ENCODE results near the gene NRN1. TPM values are rescaled to one million over a fixed set of nuclear protein-coding genes. Genes with fewer than 3 reads are reported as not detected.

The NRN1 gene
- total RNA-seq = 1 to 10 TPM; 1.1 TPM

DNA sequence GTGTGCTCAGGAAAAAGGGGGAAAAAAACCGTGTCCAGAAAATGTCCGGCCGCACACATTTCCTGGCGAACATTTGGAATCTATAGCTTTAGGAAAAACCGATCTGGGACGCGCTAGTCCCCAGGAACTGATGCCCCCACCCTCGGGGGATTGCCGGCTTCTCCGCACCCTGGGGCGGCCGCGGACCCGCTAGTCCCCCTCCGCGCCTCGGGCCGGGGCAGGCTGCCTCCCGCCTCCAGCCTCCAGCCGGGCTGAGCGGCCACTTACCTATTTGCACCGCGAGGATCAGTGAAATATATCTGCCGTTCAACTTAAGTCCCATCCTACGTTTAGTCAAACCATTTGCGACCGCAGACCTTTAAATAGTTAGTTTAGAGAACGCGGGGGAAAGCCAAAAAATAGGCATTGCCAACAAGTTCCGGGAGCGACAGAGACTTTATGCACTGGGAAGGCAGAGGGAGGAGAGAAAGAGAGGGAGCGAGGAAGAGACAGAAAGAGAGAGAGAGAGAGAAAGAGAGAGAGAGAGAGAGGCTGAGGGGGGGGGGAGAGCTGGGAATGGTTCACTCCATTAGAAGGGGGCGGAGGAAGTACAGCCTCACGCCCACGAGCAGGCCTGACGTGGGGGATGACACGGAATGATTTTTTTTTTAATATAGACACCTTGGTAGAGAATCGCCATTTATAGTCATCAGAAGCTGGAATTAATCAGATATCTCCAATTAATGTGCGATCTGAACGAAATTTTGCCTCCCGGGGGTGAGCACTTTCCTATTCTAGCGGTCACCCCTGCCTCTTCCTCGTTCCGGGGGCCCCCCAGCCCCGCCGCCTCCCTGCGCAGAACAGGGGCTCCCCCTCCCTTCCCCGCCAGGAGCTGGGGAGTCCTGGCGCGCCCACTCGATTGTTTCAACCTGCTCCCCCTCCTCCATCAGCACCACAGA, at the start of gene NRN1:
NRN1 (minus strand) TSS at position 498 of the 938 bp plus-strand sequence; CDS start at position 322, 176 bp downstream.
- WGBS = 5% methylated on average over 51 of the region's 51 CpGs
- H3K27me3 ChIP-seq (replicated peaks; ENCODE audit: insufficient read depth) = peaks cover 55% of the 10 kb centered on the region
- H3K4me1 ChIP-seq (replicated peaks) = peaks cover 4% of the 10 kb centered on the region
- DNase-seq (ENCODE audit: low spot score) = no peak
- no peaks in the 10 kb centered on the region for H3K9me3 ChIP-seq
- H3K4me3 ChIP-seq = peak within 1 kb of the TSS in 1 of 2 donors; percentile 7
- H3K27ac ChIP-seq = no peak within 1 kb of the TSS
- no peak for TF ChIP-seq POLR2AphosphoS5 (IDR thresholded peaks at IDR 0.05)
- TF ChIP-seq CTCF (IDR thresholded peaks at IDR 0.05) = no peak
- no peak for TF ChIP-seq POLR2A (IDR thresholded peaks at IDR 0.05)
- intact Hi-C loops (cut with DNase I) = no loop called here
- H3K36me3 ChIP-seq = no peaks in the 10 kb centered on the region

DNA sequence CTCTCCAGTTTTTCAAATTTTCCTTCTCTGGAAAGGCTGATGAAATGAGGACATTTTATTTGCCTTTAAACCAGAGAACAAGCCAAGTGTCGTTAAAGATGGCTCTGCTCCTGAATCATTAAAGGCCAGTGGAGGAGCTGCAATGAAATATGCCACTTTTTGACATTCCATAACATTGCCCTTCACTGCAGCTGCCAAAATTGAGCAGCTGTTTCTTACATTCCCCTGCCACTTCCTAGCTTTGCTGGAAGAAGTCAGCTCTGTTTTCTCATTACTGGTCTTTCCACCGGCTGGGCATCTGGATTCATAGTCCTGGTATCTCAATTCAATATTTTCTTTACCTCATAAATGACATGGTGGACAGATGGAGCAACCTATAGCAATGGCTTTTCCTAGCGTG, 45.5 kb upstream of the NRN1 start:
- no peaks in the 10 kb centered on the region for H3K27me3 ChIP-seq (replicated peaks; ENCODE audit: insufficient read depth)
- no peak for DNase-seq (ENCODE audit: low spot score)
- 54% methylated on average over 3 of the region's 3 CpGs for WGBS
- intact Hi-C loops (cut with DNase I) = no loop called here
- no peak overlapping the region for H3K27ac ChIP-seq
- H3K4me3 ChIP-seq = no peak overlapping the region
- TF ChIP-seq POLR2A (IDR thresholded peaks at IDR 0.05) = no peak
- TF ChIP-seq POLR2AphosphoS5 (IDR thresholded peaks at IDR 0.05) = no peak
- no peak for TF ChIP-seq CTCF (IDR thresholded peaks at IDR 0.05)
- H3K9me3 ChIP-seq = no peaks in the 10 kb centered on the region
- H3K36me3 ChIP-seq = no peaks in the 10 kb centered on the region
- H3K4me1 ChIP-seq (replicated peaks) = no peaks in the 10 kb centered on the region

GRCh38 chr6:6046716-6047115, 40.0 kb upstream of the NRN1 start:
- DNase-seq (ENCODE audit: low spot score) = no peak
- Histone ChIP-seq H3K36me3 (no peaks in the 10 kb centered on the region), H3K27me3 (replicated peaks; ENCODE audit: insufficient read depth) (no peaks in the 10 kb centered on the region), H3K4me3 (no peak overlapping the region), H3K9me3 (no peaks in the 10 kb centered on the region), H3K27ac (no peak overlapping the region), H3K4me1 (replicated peaks) (no peaks in the 10 kb centered on the region)
- WGBS = 89% methylated on average over 2 of the region's 2 CpGs
- intact Hi-C loops (cut with DNase I) = no loop called here
- TF ChIP-seq POLR2AphosphoS5 (IDR thresholded peaks at IDR 0.05) (no peak), CTCF (IDR thresholded peaks at IDR 0.05) (no peak), POLR2A (IDR thresholded peaks at IDR 0.05) (no peak)

DNA sequence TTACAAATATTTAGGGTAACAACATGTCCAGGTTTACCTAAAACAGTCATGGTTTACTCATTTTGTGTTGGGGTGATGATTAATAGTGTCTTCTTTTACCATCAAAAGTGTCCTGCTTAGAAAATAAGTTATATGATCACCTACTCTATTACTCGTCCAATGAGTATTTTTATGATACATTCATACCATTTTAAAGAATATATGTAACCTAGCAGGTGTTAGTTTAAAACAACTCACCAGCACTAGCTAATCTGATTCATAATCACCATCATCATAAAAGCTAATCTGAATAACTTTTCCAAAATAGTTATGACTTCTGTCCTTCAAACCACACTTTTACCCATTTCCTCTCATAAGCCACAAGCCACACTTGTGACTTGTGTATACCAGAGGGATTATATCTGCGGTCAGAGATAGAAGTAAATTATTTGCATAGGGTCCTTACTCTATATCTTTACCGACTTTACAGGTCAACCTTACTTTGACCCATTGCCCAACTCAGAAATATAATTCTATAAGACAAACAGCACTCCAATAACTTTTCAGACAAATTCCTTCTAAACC, 33.3 kb upstream of the NRN1 start:
- Histone ChIP-seq H3K9me3 (no peaks in the 10 kb centered on the region), H3K27ac (no peak overlapping the region), H3K36me3 (no peaks in the 10 kb centered on the region), H3K4me3 (no peak overlapping the region), H3K27me3 (replicated peaks; ENCODE audit: insufficient read depth) (no peaks in the 10 kb centered on the region), H3K4me1 (replicated peaks) (no peaks in the 10 kb centered on the region)
- no peak for TF ChIP-seq CTCF (IDR thresholded peaks at IDR 0.05)
- no peak for TF ChIP-seq POLR2AphosphoS5 (IDR thresholded peaks at IDR 0.05)
- no peak for TF ChIP-seq POLR2A (IDR thresholded peaks at IDR 0.05)
- DNase-seq (ENCODE audit: low spot score) = no peak
- intact Hi-C loops (cut with DNase I) = no loop called here
- 69% methylated on average over 3 of the region's 3 CpGs for WGBS

Data from prostate gland (tissue), 2 donors.